Trophoblast cell (in vitro differentiated cells and primary cell): ENCODE measurements around the gene KLHDC1.

Experiments used
- DNase-seq, 2 donors: peaks; one replicate each; pipeline ENCODE4 v3.0.0-alpha.2; 2016
- H2AFZ ChIP-seq: 2 replicates; pipeline ENCODE4 v1.6.1; 2013; ENCODE audit warnings: low read length, moderate library complexity, mild to moderate bottlenecking; ENCODE audit not compliant: insufficient read depth, poor library complexity
- H2AK5ac ChIP-seq: 2 replicates; pipeline ENCODE4 v1.6.1; 2013; ENCODE audit warnings: mild to moderate bottlenecking, low read length
- H2BK120ac ChIP-seq: 2 replicates; pipeline ENCODE4 v1.6.1; 2013; ENCODE audit warnings: low read length, mild to moderate bottlenecking, moderate library complexity; ENCODE audit not compliant: insufficient read depth, poor library complexity
- H2BK12ac ChIP-seq: 2 replicates; pipeline ENCODE4 v1.6.1; 2013; ENCODE audit warnings: mild to moderate bottlenecking, low read length, moderate library complexity
- H2BK5ac ChIP-seq: 2 replicates; pipeline ENCODE4 v1.6.1; 2013; ENCODE audit warnings: low read length, low read depth, moderate library complexity, mild to moderate bottlenecking; ENCODE audit not compliant: poor library complexity
- H3K14ac ChIP-seq: 2 replicates; pipeline ENCODE4 v1.6.1; 2013; ENCODE audit warnings: mild to moderate bottlenecking, low read length
- H3K18ac ChIP-seq: 2 replicates; pipeline ENCODE4 v1.6.1; 2013; ENCODE audit warnings: mild to moderate bottlenecking, low read length
- H3K23ac ChIP-seq: 2 replicates; pipeline ENCODE4 v1.6.1; 2013; ENCODE audit warnings: low read length
- H3K27ac ChIP-seq: 2 replicates; pipeline ENCODE4 v1.5.1; 2013; ENCODE audit warnings: low read depth, mild to moderate bottlenecking, inconsistent platforms, low read length, moderate library complexity
- H3K27me3 ChIP-seq: 2 replicates; pipeline ENCODE4 v1.6.1; 2013; ENCODE audit warnings: inconsistent platforms, mild to moderate bottlenecking, low read length, moderate library complexity; ENCODE audit not compliant: insufficient read depth
- H3K36me3 ChIP-seq, 2 experiments: 1 replicate in 1 of 2; 2 replicates in 1 of 2; pipeline ENCODE4 v1.6.1; 2013; ENCODE audit warnings: low read length in 2 of 2, mild to moderate bottlenecking in 2 of 2, moderate library complexity in 1 of 2; ENCODE audit not compliant: insufficient read depth in 2 of 2, control insufficient read depth in 1 of 2
- H3K4ac ChIP-seq: 2 replicates; pipeline ENCODE4 v1.6.1; 2013; ENCODE audit warnings: low read depth, mild to moderate bottlenecking, low read length, moderate library complexity
- H3K4me1 ChIP-seq, 2 experiments: 1 replicate in 1 of 2; 2 replicates in 1 of 2; pipeline ENCODE4 v1.6.1; 2013; ENCODE audit warnings: low read length in 2 of 2, mild to moderate bottlenecking in 2 of 2, moderate library complexity in 1 of 2; ENCODE audit not compliant: insufficient read depth in 2 of 2, control insufficient read depth in 1 of 2
- H3K4me2 ChIP-seq: 2 replicates; pipeline ENCODE4 v1.6.1; 2013; ENCODE audit warnings: inconsistent platforms, mild to moderate bottlenecking, low read length, moderate library complexity
- H3K4me3 ChIP-seq: 2 replicates; pipeline ENCODE4 v1.5.1; 2013; ENCODE audit warnings: mild to moderate bottlenecking, low read depth, low read length, inconsistent platforms
- H3K79me1 ChIP-seq: one replicate; pipeline ENCODE4 v1.6.1; 2013; ENCODE audit warnings: low read length
- H3K79me2 ChIP-seq: 2 replicates; pipeline ENCODE4 v1.6.1; 2013; ENCODE audit warnings: low read length, mild to moderate bottlenecking; ENCODE audit not compliant: control insufficient read depth, insufficient read depth, poor library complexity
- H3K9ac ChIP-seq: 2 replicates; pipeline ENCODE4 v1.6.1; 2013; ENCODE audit warnings: mild to moderate bottlenecking, low read length
- H3K9me3 ChIP-seq: 2 replicates; pipeline ENCODE4 v1.6.1; 2013; ENCODE audit warnings: low read depth, mild to moderate bottlenecking, control low read depth, inconsistent platforms, low read length; ENCODE audit not compliant: insufficient read depth
- H4K12ac ChIP-seq: 2 replicates; pipeline ENCODE4 v1.6.1; 2013; ENCODE audit warnings: low read depth, mild to moderate bottlenecking, low read length, moderate library complexity
- H4K8ac ChIP-seq: 2 replicates; pipeline ENCODE4 v1.6.1; 2013; ENCODE audit warnings: low read depth, mild to moderate bottlenecking, low read length, moderate library complexity
- H4K91ac ChIP-seq: one replicate; pipeline ENCODE4 v1.6.1; 2013; ENCODE audit warnings: low read depth, mild to moderate bottlenecking, low read length, moderate library complexity
- WGBS: extraction: QIAGEN DNeasy Blood & Tissue Kit; methylation state at CpG from one replicate; pipeline ENCODE4 v1.1.7; 2013; ENCODE audit warnings: missing lambda C conversion rate; ENCODE audit not compliant: insufficient read length, insufficient coverage; ENCODE audit errors: extremely low coverage; 5-methylcytosine and 5-hydroxymethylcytosine counted together

Gene KLHDC1

GRCh38 chr14:49679271-49679670 lies 13.6 kb upstream of the KLHDC1 start:
- no peak overlapping the region for H2BK120ac ChIP-seq
- peaks cover 2% of the 10 kb centered on the region for H3K9me3 ChIP-seq
- H3K79me1 ChIP-seq = no peaks in the 10 kb centered on the region
- H3K4ac ChIP-seq = no peak overlapping the region
- no peak overlapping the region for H4K91ac ChIP-seq
- no CpG with 5 or more reads among the region's 2 CpGs for WGBS
- no peak overlapping the region for H4K12ac ChIP-seq
- no peak overlapping the region for H2AK5ac ChIP-seq
- no peak overlapping the region for H2BK12ac ChIP-seq
- H2BK5ac ChIP-seq = no peak overlapping the region
- H4K8ac ChIP-seq = no peak overlapping the region
- no peaks in the 10 kb centered on the region for H3K79me2 ChIP-seq
- no peak for DNase-seq
- H3K9ac ChIP-seq = no peak overlapping the region
- no peak overlapping the region for H3K14ac ChIP-seq
- no peak overlapping the region for H3K27ac ChIP-seq
- no peaks in the 10 kb centered on the region for H3K4me1 ChIP-seq
- H3K23ac ChIP-seq = no peak overlapping the region
- no peak overlapping the region for H3K18ac ChIP-seq
- no peaks in the 10 kb centered on the region for H3K27me3 ChIP-seq
- H3K4me2 ChIP-seq = no peak overlapping the region
- H3K36me3 ChIP-seq = peaks cover 22 to 28% of the 10 kb centered on the region in 2 experiments
- no peak overlapping the region for H3K4me3 ChIP-seq
- no peak overlapping the region for H2AFZ ChIP-seq

GRCh38 chr14:49686425-49686824 lies 6.5 kb upstream of the KLHDC1 start:
- H2BK5ac ChIP-seq = no peak overlapping the region
- no peak overlapping the region for H3K14ac ChIP-seq
- no peak overlapping the region for H3K9ac ChIP-seq
- no CpG with 5 or more reads among the region's 4 CpGs for WGBS
- peak overlapping the region; percentile 34 for H3K23ac ChIP-seq
- H3K27me3 ChIP-seq = no peaks in the 10 kb centered on the region
- no peak overlapping the region for H3K4me2 ChIP-seq
- H3K4me3 ChIP-seq = no peak overlapping the region
- no peak overlapping the region for H3K27ac ChIP-seq
- no peak overlapping the region for H2AFZ ChIP-seq
- H3K18ac ChIP-seq = no peak overlapping the region
- H4K8ac ChIP-seq = no peak overlapping the region
- no peak overlapping the region for H2BK120ac ChIP-seq
- H3K79me1 ChIP-seq = peaks cover 6% of the 10 kb centered on the region
- peaks cover 6 to 9% of the 10 kb centered on the region in 2 experiments for H3K36me3 ChIP-seq
- no peak overlapping the region for H2AK5ac ChIP-seq
- H3K4ac ChIP-seq = no peak overlapping the region
- DNase-seq = no peak
- no peak overlapping the region for H2BK12ac ChIP-seq
- H4K91ac ChIP-seq = no peak overlapping the region
- peaks cover 0 to 7% of the 10 kb centered on the region in 2 experiments for H3K4me1 ChIP-seq
- no peak overlapping the region for H4K12ac ChIP-seq
- H3K9me3 ChIP-seq = no peaks in the 10 kb centered on the region
- H3K79me2 ChIP-seq = peaks cover 10% of the 10 kb centered on the region

GRCh38 chr14:49687942-49688700 lies 4.8 kb upstream of the KLHDC1 start, which contains the start of gene POLE2:
TSS of gene POLE2 (minus strand) at chr14:49688214. CDS start at chr14:49688203, 11 bp downstream.
- H3K9ac ChIP-seq = peak within 1 kb of the TSS; percentile 85
- peak; percentile 62 to 80 for DNase-seq
- H3K27me3 ChIP-seq = no peaks in the 10 kb centered on the region
- H3K79me1 ChIP-seq = peaks cover 10% of the 10 kb centered on the region
- peak within 1 kb of the TSS; percentile 90 for H2BK120ac ChIP-seq
- peak within 1 kb of the TSS; percentile 95 for H4K8ac ChIP-seq
- H2AFZ ChIP-seq = peak within 1 kb of the TSS; percentile 74
- no peak within 1 kb of the TSS for H3K23ac ChIP-seq
- H3K27ac ChIP-seq = peak within 1 kb of the TSS; percentile 50
- peak within 1 kb of the TSS; percentile 78 for H2BK12ac ChIP-seq
- H3K79me2 ChIP-seq = peaks cover 14% of the 10 kb centered on the region
- peak within 1 kb of the TSS; percentile 89 for H3K4me3 ChIP-seq
- peaks cover 0 to 7% of the 10 kb centered on the region in 2 experiments for H3K4me1 ChIP-seq
- no CpG with 5 or more reads among the region's 67 CpGs for WGBS
- peak within 1 kb of the TSS; percentile 86 for H3K14ac ChIP-seq
- no peaks in the 10 kb centered on the region for H3K9me3 ChIP-seq
- peak within 1 kb of the TSS; percentile 95 for H3K18ac ChIP-seq
- peaks cover under 1% of the 10 kb centered on the region in 2 experiments for H3K36me3 ChIP-seq
- peak within 1 kb of the TSS; percentile 78 for H4K91ac ChIP-seq
- H3K4ac ChIP-seq = peak within 1 kb of the TSS; percentile 94
- peak within 1 kb of the TSS; percentile 74 for H3K4me2 ChIP-seq
- H2AK5ac ChIP-seq = peak within 1 kb of the TSS; percentile 10
- peak within 1 kb of the TSS; percentile 92 for H2BK5ac ChIP-seq
- peak within 1 kb of the TSS; percentile 97 for H4K12ac ChIP-seq

GRCh38 chr14:49688701-49689030 lies 4.3 kb upstream of the KLHDC1 start:
- no peak for DNase-seq
- no peak overlapping the region for H3K18ac ChIP-seq
- H3K9me3 ChIP-seq = no peaks in the 10 kb centered on the region

More at GRCh38 chr14:49688701-49689030, 4.3 kb upstream of the KLHDC1 start:
- Histone ChIP-seq H3K4me3 (no peak overlapping the region), H3K36me3 (no peaks in the 10 kb centered on the region), H3K79me2 (peaks cover 15% of the 10 kb centered on the region), H2BK120ac (no peak overlapping the region), H2AK5ac (no peak overlapping the region), H3K9ac (no peak overlapping the region), H4K8ac (peak overlapping the region; percentile 95), H3K27ac (peak overlapping the region; percentile 50), H3K27me3 (no peaks in the 10 kb centered on the region), H3K23ac (no peak overlapping the region), H2BK5ac (no peak overlapping the region), H3K79me1 (peaks cover 12% of the 10 kb centered on the region), H3K4ac (no peak overlapping the region), H3K14ac (no peak overlapping the region), H3K4me1 (peaks cover 0 to 7% of the 10 kb centered on the region in 2 experiments), H4K91ac (no peak overlapping the region), H2BK12ac (no peak overlapping the region), H4K12ac (peak overlapping the region; percentile 39), H2AFZ (peak overlapping the region; percentile 74), H3K4me2 (no peak overlapping the region)
- WGBS = no CpG with 5 or more reads among the region's 8 CpGs
